Kidney (tissue), 14 donors: Measurements from ENCODE around the gene CCNY. TPM values are rescaled to one million over a fixed set of nuclear protein-coding genes. Genes with fewer than 3 reads are reported as not detected.

Experiments used
- DNase-seq, 5 donors: peaks; one replicate each; pipeline ENCODE4 v3.0.0-alpha.2; 2013 to 2020
- FAIRE-seq: peaks from 2 replicates; lab custom pipeline; 2012; peaks lifted over from hg19 to GRCh38; lab: Jason Lieb, UNC
- H3K27ac ChIP-seq, 2 donors: one replicate each; pipeline ENCODE4 v1.7.0; 2013; ENCODE audit warnings: low read depth in 2 of 2, low read length in 2 of 2, inconsistent platforms in 1 of 2
- H3K27me3 ChIP-seq: one replicate; pipeline ENCODE4 v1.7.1; 2013; ENCODE audit warnings: low read length, inconsistent platforms; ENCODE audit not compliant: control insufficient read depth, insufficient read depth
- H3K36me3 ChIP-seq, 3 donors: one replicate each; pipeline versions ENCODE4 v1.7.0 to v1.7.1; 2013; ENCODE audit warnings: low read length in 3 of 3, control low read depth in 1 of 3, inconsistent platforms in 1 of 3; ENCODE audit not compliant: insufficient read depth in 3 of 3, control insufficient read depth in 2 of 3
- H3K4me1 ChIP-seq, 3 donors: one replicate each; pipeline versions ENCODE4 v1.7.0 to v1.7.1; 2013; ENCODE audit warnings: low read length in 3 of 3, inconsistent platforms in 1 of 3, low read depth in 1 of 3; ENCODE audit not compliant: control insufficient read depth in 2 of 3, insufficient read depth in 2 of 3
- H3K4me3 ChIP-seq, 3 donors: one replicate each; pipeline versions ENCODE4 v1.7.0 to v1.8.1; 2013; ENCODE audit warnings: low read length in 3 of 3, control low read depth in 1 of 3, inconsistent platforms in 1 of 3
- H3K9ac ChIP-seq, 3 donors: one replicate each; pipeline versions ENCODE4 v1.7.0 to v1.7.1; 2013; ENCODE audit warnings: low read length in 3 of 3, control low read depth in 1 of 3, inconsistent platforms in 1 of 3
- H3K9me3 ChIP-seq, 3 donors: one replicate each; pipeline versions ENCODE4 v1.7.0 to v1.7.1; 2013; ENCODE audit warnings: low read length in 3 of 3, control low read depth in 1 of 3, inconsistent platforms in 1 of 3; ENCODE audit not compliant: control insufficient read depth in 2 of 3, insufficient read depth in 1 of 3
- CTCF ChIP-seq: IDR thresholded peaks from 3 replicates; pipeline ENCODE4 v1.5.1; 2012; ENCODE audit warnings: mild to moderate bottlenecking, moderate library complexity, borderline replicate concordance; ENCODE audit not compliant: insufficient read depth; ENCODE audit errors: extremely low read depth
- intact Hi-C: fragments of 100-400 bp; cut with DNase I; formaldehyde crosslinking; loops from one replicate; pipeline ENCODE4 v1.11.1; 2022
- polyA plus RNA-seq: library from polyadenylated mRNA; stranded (reverse); fragments of 350-450 nt; fragmentation: Illumina TruSeq; extraction: RNeasy Lipid Tissue Mini Kit (QIAGEN cat#74804); gene quantifications from one replicate; pipeline ENCODE4 v1.2.3, GENCODE V29; 2014; ENCODE audit warnings: low read depth, low replicate concordance; ENCODE audit not compliant: insufficient read depth
- total RNA-seq: library from RNA; stranded (reverse); fragmentation: NEBNext Ultra II Directional; extraction: Animal tissue kit (Norgen Biotek cat#: 25700); gene quantifications from one replicate; pipeline ENCODE4 v1.2.1, GENCODE V29; 2021
- donor health status: control.
- donor health status: control.
- donor health status: control.
- donor health status: control.
- donor health status: control.
- donor health status: DM: yes; HTN: yes; CAD: no.
- donor health status: Normal renal cell carcinoma (clear cell type).

CCNY gene
- total and polyA plus RNA-seq, 2 donors from 2014 or later: 45.6 to 77.2 TPM

- no peak for DNase-seq
- FAIRE-seq: no peak
- H3K27me3 ChIP-seq: no peaks in the 10 kb centered on the region
- peaks cover 0 to 3% (median 0%) of the 10 kb centered on the region in 3 donors for H3K4me1 ChIP-seq
- no peak for TF ChIP-seq CTCF
- H3K36me3 ChIP-seq: no peaks in the 10 kb centered on the region
- peaks cover 0 to 8% (median 4%) of the 10 kb centered on the region in 3 donors for H3K9me3 ChIP-seq
- H3K9ac ChIP-seq: no peak overlapping the region
- H3K27ac ChIP-seq: no peak overlapping the region
- intact Hi-C loops: no loop called here
- no peak overlapping the region for H3K4me3 ChIP-seq
These were observed 105.7 kb downstream of the CCNY start for GRCh38 chr10:35442028-35442427.

- no peak overlapping the region for H3K27ac ChIP-seq
- intact Hi-C loops: no loop called here
- H3K27me3 ChIP-seq: no peaks in the 10 kb centered on the region
- H3K9me3 ChIP-seq: peaks cover 0 to 8% (median 4%) of the 10 kb centered on the region in 3 donors
- H3K9ac ChIP-seq: no peak overlapping the region
- no peak for TF ChIP-seq CTCF
- DNase-seq: no peak
- H3K4me1 ChIP-seq: peaks cover 0 to 8% (median 5%) of the 10 kb centered on the region in 3 donors
- H3K4me3 ChIP-seq: no peak overlapping the region
- H3K36me3 ChIP-seq: no peaks in the 10 kb centered on the region
- no peak for FAIRE-seq
These were observed 106.3 kb downstream of the CCNY start for GRCh38 chr10:35442592-35442991.

- no peak for DNase-seq
- intact Hi-C loops: no loop called here
- peaks cover 0 to 20% (median 18%) of the 10 kb centered on the region in 3 donors for H3K4me1 ChIP-seq
- H3K9me3 ChIP-seq: peaks cover 0 to 8% (median 4%) of the 10 kb centered on the region in 3 donors
- FAIRE-seq: no peak
- H3K27ac ChIP-seq: no peak overlapping the region
- no peaks in the 10 kb centered on the region for H3K36me3 ChIP-seq
- no peaks in the 10 kb centered on the region for H3K27me3 ChIP-seq
- no peak overlapping the region for H3K4me3 ChIP-seq
- TF ChIP-seq CTCF: no peak
- H3K9ac ChIP-seq: no peak overlapping the region
These were observed 107.5 kb downstream of the CCNY start for GRCh38 chr10:35443858-35444257.
